GM13976 (cell line): Measurements from ENCODE around the gene EEF1AKMT2.

Source experiments
- DNase-seq: peaks from one replicate; pipeline ENCODE4 v3.0.0; 2012; ENCODE audit warnings: low spot score
- in situ Hi-C: fragments of 300-500 bp; cut with MboI; formaldehyde crosslinking; loops from one replicate; pipeline ENCODE4 v1.12.0; 2022; ENCODE audit warnings: low sequenced_read_pairs, mixed read lengths, inconsistent platforms; ENCODE audit not compliant: unreplicated experiment
- TF ChIP-seq, protein P1 (sequence below): IDR thresholded peaks from 2 replicates; pipeline ENCODE4 v1.5.1; 2012; ENCODE audit warnings: borderline replicate concordance, mild to moderate bottlenecking; ENCODE audit not compliant: insufficient read depth; ENCODE audit errors: extremely low read depth, missing control alignments, control extremely low read depth

EEF1AKMT2 gene

GRCh38 chr10:124716369-124716768, 75.3 kb downstream of the EEF1AKMT2 start:
- in situ Hi-C loops = no loop called here
- no peak for DNase-seq
- TF ChIP-seq, protein P1, sequence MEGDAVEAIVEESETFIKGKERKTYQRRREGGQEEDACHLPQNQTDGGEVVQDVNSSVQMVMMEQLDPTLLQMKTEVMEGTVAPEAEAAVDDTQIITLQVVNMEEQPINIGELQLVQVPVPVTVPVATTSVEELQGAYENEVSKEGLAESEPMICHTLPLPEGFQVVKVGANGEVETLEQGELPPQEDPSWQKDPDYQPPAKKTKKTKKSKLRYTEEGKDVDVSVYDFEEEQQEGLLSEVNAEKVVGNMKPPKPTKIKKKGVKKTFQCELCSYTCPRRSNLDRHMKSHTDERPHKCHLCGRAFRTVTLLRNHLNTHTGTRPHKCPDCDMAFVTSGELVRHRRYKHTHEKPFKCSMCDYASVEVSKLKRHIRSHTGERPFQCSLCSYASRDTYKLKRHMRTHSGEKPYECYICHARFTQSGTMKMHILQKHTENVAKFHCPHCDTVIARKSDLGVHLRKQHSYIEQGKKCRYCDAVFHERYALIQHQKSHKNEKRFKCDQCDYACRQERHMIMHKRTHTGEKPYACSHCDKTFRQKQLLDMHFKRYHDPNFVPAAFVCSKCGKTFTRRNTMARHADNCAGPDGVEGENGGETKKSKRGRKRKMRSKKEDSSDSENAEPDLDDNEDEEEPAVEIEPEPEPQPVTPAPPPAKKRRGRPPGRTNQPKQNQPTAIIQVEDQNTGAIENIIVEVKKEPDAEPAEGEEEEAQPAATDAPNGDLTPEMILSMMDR = no peak

GRCh38 chr10:124715439-124715838, 76.2 kb downstream of the EEF1AKMT2 start:
- TF ChIP-seq, protein P1 = no peak
- no peak for DNase-seq
- in situ Hi-C loops = no loop called here

- no peak for DNase-seq
- in situ Hi-C loops = no loop called here
- TF ChIP-seq, protein P1 = no peak
Observed at GRCh38 chr10:124713679-124714255, 77.9 kb downstream of the EEF1AKMT2 start.

- no peak for DNase-seq
- TF ChIP-seq, protein P1 = no peak
- in situ Hi-C loops = no loop called here
Observed at GRCh38 chr10:124712704-124713407, 78.8 kb downstream of the EEF1AKMT2 start.

DNA sequence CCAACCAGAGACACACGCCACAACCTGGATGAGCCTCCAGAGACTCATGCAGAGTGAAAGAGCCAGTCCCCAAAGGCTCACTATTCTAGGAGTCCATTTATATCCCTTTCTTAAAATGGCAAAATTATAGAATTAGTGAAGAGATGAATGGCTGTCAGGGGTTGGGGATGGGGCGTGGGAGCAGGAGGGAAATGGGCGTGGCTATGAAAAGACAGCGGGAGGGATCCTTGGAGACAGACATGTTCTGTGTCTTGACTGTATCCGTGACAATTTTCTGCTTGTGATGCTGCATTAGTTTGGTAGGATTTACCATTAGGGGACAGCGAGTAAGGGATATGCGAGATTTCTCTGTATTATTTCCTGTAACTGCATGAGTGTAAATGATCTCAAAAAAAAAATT, 80.5 kb downstream of the EEF1AKMT2 start:
- TF ChIP-seq, protein P1 = no peak
- no peak for DNase-seq
- in situ Hi-C loops = no loop called here

GRCh38 chr10:124710266-124710881, 81.3 kb downstream of the EEF1AKMT2 start:
- in situ Hi-C loops = no loop called here
- TF ChIP-seq, protein P1 = no peak
- no peak for DNase-seq
